ENCODE results near the gene DAGLB.
"Not testable (repeated sequence)": the region's sequence is repeated elsewhere in the genome, so short reads cannot be mapped to it uniquely, and the experiment has no call there.

GRCh38 chr7:6449884-6450283, 2.1 kb upstream of the DAGLB start:
- TF ChIP-seq POLR2A (IDR thresholded peaks at IDR 0.05; ENCODE audit: low read depth, low read length); CTCF (conservative IDR thresholded peaks at IDR 0.05; ENCODE audit: low read depth, low read length); RFX5 (IDR thresholded peaks at IDR 0.05; ENCODE audit: low read depth, low read length); SMC3 (IDR thresholded peaks at IDR 0.05; ENCODE audit: low read depth, low read length); FOS (IDR thresholded peaks at IDR 0.05; ENCODE audit: low read depth, low read length); BHLHE40 (IDR thresholded peaks at IDR 0.05; ENCODE audit: low read depth, low read length); RCOR1 (IDR thresholded peaks at IDR 0.05; ENCODE audit: insufficient replicate concordance, low read length); RAD21 (IDR thresholded peaks at IDR 0.05; ENCODE audit: low read length); CEBPB (IDR thresholded peaks at IDR 0.05; ENCODE audit: low read depth, low read length): not testable (repeated sequence)
- TF ChIP-seq, protein P1, sequence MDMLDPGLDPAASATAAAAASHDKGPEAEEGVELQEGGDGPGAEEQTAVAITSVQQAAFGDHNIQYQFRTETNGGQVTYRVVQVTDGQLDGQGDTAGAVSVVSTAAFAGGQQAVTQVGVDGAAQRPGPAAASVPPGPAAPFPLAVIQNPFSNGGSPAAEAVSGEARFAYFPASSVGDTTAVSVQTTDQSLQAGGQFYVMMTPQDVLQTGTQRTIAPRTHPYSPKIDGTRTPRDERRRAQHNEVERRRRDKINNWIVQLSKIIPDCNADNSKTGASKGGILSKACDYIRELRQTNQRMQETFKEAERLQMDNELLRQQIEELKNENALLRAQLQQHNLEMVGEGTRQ (IDR thresholded peaks at IDR 0.05; ENCODE audit: low read depth, low read length) = not testable (repeated sequence)

Data from IMR-90 (cell line).